CD4-positive, alpha-beta T cell treated with Interleukin-10 for 1 hour (primary cell): ENCODE data around the gene POC1A.
"Not testable (repeated sequence)": the region's sequence is repeated elsewhere in the genome, so short reads cannot be mapped to it uniquely, and the experiment has no call there.

Source experiments
- DNase-seq: peaks from one replicate; pipeline ENCODE4 v3.0.0-alpha.2; 2020

The POC1A gene

DNA sequence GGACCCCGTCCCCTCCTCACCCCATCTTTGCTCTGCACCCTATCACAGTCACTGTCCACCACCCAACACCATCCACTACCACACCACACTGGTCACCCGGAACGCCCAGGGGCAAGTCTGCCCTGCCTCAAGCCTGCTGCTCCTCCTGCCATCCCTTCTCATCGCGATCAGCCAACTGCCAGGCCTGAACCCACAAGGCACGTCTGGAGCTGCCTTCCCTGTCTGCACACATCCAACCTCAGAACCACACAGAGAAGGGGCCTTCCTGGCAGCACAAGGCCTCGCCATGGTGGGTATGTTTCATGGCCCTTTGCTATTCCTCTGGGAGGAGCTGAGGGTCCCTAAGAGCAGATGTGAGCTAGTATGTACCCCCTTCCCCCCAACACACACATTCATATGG, 94.4 kb downstream of the POC1A start:
- no peak for DNase-seq

DNA sequence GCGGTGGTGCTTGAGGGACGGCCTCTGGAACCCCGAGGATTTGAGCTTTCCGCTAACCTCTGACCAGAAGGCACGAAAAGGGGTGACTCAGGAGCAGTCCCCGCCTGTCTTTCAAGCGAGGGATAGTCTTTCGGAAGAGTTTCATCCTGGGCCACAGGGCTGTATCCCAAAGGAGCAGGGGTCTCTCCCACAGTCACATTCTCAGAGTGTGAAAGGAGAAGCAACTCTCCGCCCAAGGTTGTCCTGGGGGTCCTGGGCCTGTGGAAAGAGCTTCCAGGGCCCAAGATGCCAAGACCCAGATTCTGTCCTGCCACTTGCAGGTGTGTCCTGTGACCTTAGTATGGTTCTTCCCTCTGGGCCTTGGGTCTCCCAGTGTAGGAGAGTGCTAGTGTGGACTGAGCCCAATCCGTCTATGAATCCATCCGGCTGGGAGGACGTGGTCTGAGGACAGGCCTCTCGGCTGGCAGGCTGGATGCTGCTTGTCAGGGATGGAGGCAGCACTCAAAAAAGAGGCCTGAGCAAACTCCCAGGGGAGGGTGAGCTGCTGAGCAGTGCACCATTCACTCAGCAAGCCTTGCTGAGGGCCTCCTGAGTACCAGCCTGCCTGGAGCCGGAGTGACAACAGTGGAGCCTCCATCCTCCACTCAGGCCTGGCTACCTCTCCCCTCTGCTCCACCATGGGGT, 96.3 kb downstream of the POC1A start:
- DNase-seq: no peak

DNA sequence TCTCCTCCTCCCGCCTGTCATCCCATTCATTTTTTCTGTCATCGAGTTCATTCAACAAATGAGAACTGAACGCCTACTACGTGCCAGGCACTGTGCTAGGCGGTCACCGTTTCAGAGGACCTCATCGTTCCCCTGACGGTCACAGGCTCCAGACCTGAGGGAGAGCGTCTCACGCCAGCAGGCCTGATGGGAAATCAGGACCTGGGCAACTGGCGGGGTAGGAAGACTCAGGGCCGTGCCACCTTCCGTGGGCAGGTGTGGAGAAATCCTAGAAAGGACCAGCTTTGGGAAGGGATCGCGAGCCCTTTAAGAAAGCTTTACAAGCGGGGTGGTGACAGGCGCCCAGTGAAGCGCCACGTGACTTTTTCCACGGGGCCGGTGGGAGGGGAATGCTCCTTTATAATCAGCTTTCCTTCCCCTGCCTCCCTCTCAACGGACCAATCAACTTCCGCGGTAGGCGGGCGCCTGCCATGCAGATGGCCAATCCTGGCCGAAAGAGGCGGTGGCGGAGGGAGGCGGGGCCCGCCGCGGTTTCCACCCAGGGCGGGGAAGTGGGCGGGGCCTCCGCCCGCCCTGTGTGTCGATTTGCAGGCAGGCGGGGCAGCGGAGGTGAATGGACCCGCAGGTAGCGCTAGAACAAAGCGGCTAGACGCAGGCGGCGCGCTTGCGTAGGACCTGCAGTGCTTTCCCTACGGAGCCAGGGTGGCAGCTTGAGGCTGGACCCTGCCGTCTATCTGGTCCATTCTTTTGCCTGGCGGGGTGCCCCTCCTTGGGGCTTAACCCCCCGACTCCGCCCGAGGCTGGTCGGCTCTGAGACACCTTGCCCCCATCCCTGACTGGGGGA, 97.0 kb downstream of the POC1A start:
- DNase-seq: peak; percentile 100

DNA sequence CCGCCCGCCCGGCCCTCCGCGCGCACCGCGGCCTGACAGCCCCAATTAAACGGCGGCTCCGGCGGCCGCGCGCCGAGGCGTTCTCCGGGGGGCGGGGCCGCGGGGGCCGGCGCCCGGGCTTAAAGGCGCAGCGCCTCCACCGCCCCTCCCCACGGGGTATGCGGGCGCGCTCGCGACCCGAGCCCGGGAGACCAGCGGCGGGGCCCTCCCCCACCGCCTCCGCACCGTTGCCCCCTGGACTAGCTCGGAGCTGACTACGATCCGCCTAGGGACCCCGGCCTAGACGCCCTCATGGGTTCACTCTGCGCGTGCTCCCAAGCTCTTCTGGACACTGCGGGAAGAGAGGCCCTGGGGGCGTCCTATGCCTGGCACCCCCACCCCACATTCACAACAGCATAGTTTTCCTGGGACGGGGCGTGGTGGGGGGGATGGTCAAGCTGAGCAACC, 97.7 kb downstream of the POC1A start, which contains the start of gene DUSP7:
TSS of gene DUSP7 (minus strand) at position 51 of the 447 bp plus-strand sequence. CDS start 205 bp downstream, outside the sequence.
- peak; percentile 73 for DNase-seq

DNA sequence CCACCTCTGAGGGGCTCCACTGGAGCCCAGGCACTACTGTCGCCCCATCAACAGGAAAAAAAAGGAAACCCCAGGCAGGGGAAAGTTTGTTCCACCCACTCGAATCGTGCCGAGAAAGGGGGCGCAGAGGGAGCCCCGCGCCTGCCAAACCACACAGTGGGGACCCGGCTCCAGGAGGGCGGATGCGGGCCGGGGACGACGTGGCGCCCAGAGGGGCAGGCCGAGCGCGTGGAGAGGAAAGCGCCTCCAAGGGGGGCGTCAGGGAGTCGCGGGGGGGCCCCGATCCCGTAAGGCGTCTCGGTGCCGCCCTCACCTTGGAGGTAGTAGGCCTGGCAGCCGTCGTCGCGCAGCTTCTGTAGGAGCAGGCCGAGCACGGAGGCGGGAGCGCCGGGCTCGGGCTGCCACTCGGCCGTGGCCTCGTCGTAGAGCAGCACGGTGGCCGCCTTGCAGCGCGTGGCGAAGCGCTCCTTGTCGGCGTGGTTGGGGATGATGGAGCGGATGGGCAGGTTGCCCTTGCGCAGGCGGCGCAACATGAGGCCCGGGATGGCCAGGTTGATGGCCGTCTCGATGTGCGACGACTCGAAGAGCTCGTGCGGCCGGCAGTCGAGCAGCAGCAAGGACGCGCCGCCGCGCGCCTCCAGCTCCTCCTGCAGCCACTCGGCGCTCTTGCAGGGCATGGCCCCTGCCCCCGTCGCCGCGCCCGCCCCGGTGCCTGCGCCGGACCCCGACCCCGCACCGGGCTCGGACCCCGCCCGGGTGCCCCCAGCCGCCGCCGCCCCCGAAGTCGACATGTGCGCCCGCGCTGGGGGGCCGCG, 98.5 kb downstream of the POC1A start:
- peak; percentile 30 for DNase-seq

DNA sequence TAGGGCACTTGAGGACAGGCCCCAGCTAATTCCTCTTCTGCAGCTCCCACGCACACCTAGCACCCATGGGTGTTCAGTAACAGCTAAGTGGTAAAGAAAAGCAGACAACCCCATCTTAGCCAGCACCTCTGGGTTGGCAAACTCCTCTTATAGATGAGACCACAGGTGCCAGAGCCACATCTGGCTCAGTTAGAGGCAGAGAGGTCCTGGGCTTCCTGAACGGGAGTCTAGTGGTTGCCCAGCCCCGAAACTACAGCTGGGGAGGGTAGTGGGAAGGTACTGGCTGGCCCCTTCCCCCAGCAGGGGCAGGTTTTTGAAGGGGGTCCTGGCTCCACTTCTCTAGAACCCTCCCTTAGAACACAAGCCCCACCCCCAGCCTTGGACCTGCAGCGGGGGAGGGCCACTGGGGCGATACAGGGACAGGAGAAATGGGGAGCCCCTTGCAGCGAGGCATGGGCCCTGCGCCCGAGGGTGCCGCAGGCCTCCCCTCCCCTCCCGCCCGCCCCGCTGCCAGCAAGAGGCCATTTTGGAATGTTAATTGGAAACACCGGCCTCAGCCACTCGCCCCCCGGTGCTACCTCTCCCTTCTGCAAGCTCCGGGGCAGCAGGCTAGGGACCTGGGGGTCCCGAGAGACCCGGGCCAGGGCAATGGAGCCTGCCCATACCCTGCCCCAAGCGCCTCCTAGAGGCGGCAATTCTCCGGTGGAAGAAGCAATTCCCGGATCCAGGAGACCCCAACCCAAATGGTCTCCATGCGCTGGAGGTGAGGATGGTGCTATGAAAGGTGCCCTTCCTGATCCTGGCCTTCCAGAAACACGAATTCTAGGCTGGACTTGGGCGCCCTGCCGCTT, 99.3 kb downstream of the POC1A start:
- DNase-seq: no peak

DNA sequence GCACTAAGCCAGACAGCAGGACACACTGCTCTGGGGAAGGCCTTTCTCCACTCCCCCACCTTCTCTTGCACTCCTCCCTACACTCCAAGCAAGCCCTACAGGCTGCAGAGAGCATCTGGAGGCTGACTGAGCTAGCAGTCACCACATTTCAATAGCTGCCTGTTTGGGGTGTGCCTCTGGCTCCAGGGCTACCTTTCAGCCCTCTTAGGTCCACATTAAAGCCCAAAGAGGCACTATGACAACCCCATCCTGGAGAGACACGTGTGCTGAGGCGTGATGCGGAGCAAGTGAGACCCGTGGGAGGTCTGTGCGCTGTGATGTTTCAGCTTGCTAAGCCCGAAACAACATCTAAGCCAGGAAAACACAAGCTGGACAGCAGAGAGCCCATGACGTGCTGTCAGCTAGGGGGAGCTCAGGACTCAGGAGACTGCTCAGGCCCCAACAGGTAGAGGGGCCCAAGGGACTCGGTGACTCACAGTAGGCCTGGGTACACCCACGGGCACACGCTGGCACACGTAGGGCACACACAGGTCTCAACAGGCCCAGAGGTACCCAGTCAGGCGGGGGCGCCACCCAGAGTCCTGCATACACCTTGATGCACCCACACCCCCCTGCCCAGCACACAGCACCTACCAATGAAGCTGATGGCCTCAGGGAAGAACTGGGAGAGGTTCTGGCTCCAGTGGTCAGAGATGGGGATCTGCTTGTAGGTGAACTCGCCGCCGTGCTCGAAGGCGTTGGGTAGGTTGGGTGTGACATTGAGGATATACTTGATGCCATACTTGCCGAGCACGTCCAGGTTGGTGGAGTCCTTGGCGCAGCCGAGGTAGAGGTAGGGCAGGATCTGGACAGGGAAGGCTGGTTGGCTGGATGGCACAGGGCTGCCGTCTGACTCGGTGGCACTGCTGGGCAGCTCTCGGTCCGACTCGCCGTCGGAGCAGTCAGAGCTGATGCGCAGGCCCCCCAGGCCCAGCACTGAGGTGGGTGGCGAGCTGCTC, 100.6 kb downstream of the POC1A start:
- peak; percentile 40 for DNase-seq

DNA sequence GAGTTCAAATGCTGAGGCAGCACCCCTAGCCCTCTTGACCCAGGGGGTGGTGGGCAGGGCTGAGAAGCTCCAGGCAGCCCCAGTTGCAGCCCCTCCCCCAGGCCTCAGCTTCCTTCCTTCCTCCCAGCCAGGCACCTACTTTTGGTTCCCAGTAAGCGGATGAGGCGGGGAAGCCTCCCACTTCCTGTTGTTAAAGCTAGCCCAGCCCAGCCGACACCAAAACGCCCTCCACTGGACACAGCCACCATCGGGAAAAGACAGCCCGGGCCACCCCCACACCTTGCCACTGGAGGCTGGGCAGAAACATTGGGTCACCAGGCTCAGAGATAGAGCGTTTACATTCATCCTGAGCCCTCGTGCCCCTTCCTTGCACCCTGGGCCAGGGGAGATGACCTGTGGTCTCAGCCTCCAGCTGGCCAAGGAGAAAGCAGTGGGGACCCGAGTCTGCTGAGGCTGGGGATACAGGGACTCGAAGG, 101.4 kb downstream of the POC1A start:
- peak; percentile 63 for DNase-seq

DNA sequence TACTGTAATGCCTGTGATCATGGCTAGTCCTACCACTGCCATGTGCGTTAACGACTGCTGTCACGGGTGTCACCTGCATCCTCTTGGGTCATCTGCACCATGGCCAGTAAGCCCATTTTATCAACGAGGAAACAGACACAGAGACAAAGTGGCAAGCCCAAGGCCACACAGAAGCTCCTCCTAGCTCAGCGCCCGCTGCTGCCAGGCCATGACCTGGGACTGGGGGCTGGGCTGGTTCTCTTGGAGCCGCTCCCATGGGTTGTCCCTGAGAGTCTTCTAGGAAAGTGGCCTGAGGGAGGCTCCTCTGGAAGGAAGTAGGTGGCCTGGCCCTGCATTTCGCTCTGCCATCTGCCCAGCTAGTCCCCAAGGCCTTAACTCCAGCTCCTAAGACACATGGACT, 102.8 kb downstream of the POC1A start:
- no peak for DNase-seq

DNA sequence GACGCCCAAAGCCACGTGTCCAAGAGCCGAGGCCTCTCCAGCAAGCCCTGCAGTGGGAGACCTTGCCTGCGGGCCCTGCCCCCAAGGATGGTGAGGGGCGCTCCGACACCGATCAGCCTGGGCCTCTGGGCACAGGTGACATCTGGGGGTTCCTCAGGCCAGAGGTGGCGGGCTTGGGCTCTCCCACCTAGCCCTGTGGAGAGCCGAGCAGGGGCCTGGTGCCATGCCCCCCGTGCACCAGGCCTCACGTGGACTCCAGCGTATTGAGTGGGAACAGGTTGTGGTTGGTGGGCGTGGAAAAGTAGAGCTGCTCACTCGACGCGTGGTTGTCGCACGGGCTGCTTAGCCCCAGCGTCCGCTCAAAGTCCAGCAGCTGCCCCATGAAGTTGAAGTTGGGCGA, 103.7 kb downstream of the POC1A start:
- no peak for DNase-seq

DNA sequence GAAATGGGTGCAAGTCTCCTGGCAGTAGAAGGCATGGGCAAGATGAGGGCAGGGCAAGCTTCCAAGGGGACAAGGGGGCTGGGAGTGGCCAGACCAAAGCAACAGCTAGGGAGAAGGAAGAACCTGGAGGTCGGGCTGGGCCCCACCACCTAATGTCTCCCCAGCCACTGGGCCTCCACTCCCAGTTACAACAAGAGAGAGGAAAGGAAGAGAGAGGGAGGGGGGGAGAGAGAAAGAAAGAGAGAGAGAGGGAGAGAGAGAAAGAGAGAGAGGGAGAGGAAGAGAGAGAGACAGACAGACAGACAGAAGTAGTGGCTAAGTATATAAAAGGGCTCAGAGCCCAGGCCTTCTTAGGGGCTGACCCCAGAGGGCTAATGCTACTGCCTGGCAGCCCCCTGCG, 104.7 kb downstream of the POC1A start:
- DNase-seq: no peak

DNA sequence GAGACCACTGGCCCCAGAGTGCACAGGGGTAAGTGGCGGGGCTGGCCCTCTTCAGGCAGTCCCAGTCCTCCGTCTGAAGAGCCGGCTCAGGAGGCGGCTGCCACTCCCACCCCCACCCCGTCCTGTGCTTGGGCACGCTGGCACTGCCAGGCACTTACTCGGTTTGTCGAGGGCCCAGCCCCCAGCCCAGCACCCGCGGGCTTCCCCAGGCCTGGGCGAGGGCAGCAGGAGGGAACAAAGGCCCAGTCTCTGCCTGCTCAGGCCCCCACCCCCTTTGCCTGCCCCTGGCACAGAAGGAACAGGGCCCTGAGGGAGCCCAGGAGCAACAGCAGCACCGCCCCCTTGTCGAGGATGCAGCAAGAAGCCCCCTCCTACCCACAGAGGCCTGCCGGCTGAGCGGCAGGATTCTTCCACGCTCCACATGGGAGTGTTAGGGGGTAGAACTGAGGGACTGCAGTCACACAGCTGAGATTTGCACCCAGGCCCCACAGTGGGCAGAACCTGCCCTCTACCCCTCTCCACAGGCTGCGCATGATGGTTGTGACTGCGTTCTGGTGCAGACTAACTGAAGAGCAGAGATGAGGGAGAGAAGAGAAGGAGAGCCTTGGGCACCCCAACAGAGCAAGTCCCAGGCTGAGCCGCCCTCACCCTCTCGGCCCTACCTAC, 106.8 kb downstream of the POC1A start:
- no peak for DNase-seq

DNA sequence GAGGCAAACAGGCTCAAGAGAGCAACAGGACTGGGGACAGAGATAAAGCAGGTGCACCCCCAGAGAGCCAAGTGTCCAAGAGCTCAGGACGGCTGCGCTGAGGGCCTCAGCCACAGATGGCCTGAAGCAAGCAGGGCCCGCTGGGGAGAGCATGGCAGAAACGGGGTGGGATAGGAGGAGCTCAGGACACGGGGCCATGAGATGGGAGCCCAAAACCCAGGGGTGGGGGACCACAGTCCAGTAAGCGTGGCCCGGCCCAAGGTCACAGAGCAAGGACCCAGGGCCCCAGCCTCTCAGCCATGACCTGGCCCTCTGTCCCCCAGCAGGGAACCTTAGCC, 107.4 kb downstream of the POC1A start:
- DNase-seq: no peak

DNA sequence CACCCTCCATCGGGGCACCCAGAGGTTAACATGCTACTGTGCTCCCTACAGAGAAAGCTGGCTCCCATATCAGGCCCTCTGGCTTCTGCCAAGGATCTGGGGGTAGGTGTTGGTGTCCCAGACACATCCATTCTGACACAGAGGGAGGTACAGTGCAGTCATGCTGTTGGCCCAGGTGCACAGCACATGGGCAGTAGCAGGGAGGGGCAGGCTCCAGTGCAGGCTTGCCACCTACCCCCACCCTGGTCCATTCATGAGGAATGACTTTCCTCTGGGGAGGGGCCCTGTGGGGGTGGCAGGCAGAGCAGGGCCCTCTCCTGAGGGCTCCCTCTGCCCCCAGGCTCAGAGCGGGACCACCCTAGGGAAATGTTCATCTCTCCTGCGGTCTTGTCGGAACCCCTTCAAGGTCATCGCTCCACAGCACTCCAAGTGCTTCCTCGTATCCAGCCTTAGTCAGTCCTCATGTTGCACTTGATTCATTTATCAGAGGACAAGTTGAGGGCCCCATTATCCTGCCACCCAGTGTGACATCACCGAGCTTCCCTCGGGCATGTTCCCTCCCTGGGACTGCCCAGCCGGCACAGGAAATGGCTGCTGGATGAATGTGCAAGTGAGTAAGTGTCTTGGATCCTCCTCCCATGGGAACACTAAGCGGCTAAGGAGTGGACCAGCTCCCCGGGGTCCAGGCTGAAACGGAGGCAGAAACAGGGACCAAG, 107.9 kb downstream of the POC1A start:
- DNase-seq: no peak

DNA sequence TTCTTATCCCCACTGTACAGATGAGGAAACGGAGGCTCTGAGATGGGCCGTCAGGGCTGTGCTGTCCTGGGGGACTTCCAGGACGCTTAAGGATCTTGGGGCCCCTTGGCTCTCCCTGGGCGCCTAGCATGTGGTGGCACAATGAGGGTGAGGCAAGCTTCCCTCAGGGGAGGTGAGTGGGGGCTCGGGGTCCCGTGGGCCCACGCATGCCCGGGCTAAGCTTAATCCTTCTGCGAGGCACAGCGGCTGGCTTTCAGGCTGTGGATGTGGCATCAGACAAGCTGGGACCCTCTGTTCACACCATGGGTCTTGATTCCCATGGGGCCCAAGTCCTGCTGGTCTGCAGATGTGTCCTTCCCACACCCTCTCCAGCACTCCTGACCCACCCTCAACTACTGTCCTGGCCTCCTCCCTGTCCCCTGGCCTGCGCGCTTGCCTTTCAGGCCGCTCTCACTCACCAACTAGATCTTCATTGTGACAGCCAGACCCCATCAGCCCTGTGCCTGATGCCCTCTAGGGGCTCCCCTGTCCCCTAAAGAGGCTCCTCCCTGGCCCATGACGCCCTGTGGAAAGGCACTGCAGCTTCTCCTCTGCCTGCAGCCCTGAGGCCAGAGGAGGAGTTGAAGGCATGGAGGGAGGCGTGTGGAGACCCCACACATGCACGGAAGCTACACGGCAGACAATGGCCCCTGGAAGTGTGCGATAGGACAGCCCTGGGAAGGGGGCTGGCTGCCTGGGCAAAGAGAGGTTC, 109.2 kb downstream of the POC1A start:
- DNase-seq: no peak

DNA sequence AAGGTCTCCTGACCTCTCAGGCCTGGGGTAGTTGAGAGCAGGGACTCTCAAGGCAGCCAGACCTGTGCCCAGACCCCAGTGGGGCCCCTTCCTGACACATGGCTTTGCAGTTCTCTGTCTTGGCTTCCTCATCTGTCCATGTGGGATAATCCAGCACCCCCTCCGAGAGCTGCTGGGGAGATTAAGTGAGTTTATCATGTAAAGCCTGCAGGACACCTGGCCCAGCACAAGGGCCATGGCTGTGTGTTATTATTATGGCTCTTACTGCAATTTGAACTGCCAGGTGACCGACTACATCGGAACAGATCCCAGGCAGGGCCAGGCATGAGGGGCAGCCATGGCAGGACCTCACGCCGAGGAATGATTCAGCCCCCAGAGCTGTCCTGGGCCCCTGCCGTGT, 110.5 kb downstream of the POC1A start:
- no peak for DNase-seq

DNA sequence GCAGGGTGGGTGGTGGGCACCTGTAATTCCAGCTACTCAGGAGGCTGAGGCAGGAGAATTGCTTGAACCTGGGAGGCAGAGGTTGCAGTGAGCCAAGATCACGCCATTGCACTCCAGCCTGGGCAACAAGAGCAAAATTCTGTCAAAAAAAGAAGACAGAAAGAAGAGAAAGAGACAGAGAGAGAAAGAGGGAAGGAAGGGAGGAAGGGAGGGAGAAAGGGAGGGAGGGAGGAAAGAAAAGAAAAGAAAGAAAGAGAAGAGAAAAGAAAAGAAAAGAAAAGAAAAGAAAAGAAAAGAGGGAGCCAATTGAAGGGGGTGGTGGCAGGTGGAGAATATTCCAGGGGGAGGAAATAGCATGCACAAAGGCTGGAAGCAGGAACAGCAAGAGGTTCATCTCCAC, 111.2 kb downstream of the POC1A start:
- DNase-seq: not testable (repeated sequence)

DNA sequence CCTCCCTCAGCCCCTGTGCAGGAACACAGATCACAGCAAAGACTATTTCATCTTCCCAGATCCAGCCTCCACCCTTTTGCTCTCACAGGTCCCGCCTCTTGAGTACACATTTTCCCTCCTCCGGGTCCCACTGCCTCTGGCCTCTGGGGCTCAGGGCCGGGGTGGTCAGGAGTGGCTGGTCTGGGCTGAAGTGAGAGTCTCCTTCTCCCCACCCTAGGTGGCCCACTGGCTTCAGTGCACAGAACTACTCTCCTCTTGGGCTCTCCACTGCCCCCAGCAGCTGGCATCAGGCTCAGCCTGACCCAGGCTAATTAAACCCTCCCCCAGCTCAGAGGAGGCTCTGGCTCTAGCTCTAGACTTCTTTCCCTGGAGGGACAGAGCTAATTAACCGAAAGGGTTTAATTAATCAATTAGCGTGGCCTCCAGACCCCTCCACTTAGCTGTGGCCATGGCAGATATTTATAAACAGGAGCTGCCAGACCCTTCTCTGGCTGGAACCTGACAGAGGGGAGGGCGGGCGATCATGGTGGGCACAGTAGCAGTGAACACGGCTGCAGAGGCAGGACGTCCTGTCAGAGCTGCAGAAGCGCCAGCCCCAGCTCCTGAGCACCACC, 113.0 kb downstream of the POC1A start:
- DNase-seq: no peak

DNA sequence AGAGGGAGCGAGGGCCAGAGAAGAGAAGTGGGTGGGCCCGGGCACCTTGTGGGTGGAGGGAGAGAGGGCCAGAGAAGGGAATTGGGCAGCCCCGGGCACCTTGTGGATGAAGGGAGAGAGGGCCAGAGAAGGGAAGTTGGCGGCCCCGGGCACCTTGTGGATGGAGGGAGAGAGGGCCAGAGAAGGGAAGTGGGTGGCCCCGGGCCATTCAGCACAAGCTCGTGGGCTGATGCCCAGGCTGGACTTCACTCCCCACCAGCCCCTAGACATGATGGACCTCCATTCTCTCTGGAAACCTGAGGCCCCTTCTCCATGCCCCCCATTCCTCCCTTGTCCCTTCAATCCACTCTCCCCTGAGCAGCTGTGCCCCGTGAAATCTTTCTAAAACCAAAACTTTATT, 113.6 kb downstream of the POC1A start:
- no peak for DNase-seq
